Brain pericyte (primary cell): ENCODE measurements around the gene FBXW10.
"Not testable (repeated sequence)": the region's sequence is repeated elsewhere in the genome, so short reads cannot be mapped to it uniquely, and the experiment has no call there.

Experiments used
- DNase-seq: peaks from one replicate; pipeline ENCODE4 v3.0.0-alpha.2; 2012; ENCODE audit warnings: low read depth, low spot score

Gene FBXW10

GRCh38 chr17:18753829-18754409, 10.1 kb downstream of the FBXW10 start:
- DNase-seq: not testable (repeated sequence)

GRCh38 chr17:18755969-18756368, 12.1 kb downstream of the FBXW10 start:
- DNase-seq: not testable (repeated sequence)

DNA sequence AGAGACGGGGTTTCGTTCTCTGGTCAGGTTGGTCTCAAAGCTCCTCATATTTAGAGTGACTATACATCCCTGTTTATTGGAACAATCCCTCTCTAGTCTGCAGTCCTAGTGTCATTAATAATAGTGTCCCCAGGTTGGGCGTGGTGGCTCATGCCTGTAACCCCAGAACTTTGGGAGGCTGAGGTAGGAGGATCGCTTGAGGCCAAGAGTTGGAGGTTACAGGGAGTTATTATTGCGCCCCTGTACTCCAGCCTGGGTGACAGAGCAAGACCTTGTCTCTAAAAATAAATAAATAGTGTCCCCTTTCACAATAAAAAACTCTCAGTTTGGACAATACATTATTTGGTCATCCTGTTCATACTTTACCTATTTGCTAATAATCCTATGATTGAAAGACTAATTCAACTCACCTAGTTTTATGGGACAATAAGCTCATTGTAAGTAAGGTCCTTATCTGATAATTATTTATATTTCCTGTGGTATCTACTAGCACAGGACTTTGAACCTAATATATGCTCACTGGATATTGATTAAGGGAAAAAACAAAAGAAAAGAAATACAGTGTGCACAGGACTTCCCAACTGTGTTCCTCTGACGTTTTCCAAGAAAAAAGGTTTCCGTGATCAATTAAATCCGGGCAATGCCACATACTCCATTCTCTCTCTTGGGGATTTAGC, 13.7 kb downstream of the FBXW10 start:
- DNase-seq: not testable (repeated sequence)

GRCh38 chr17:18758344-18758743, 14.5 kb downstream of the FBXW10 start:
- DNase-seq: not testable (repeated sequence)

- DNase-seq: not testable (repeated sequence)
Observed at GRCh38 chr17:18760221-18760620, 16.4 kb downstream of the FBXW10 start.

DNA sequence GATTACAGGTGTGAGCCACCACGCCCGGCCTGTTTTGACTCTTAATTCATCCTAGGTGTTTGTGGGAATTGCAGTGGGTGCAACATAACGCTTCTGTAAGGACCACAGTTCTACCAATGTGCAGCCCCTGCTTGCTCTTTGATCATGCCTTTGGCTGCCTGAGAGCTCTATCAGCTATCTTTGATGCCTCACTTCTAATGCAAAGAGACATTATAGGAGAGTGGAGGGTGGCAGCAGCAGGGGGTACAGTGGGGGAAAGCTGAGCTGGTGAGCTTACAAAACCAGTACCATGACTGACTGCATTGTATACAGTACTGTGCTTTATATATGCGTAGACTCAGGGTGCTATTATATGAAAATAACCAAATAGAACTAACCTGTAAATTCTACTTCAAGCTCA, 26.7 kb downstream of the FBXW10 start:
- not testable (repeated sequence) for DNase-seq

DNA sequence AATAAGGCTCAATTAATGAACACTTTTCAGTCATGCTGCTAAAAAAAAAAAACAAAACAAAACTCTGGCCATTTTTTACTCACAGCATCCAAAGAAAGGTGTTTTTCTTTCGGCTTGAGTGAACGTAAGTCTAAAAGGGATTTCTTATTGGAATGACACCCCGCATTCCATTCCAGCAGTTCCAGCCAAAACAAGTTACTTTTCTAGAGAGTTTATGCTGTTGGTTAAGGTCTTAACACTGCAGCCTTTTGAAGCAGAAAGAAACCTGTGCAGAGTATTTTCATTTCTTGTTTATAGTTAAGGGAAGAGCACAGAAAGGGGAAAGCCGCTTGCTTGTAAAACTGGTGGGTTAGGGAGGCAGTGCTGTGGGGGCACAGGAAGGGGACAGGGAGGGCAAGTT, 27.2 kb downstream of the FBXW10 start:
- DNase-seq: not testable (repeated sequence)

- no peak for DNase-seq
Observed at GRCh38 chr17:18772471-18772870, 28.6 kb downstream of the FBXW10 start.

- peak; percentile 55 for DNase-seq
Observed at GRCh38 chr17:18780991-18781718, 37.3 kb downstream of the FBXW10 start, which contains the start of gene TVP23B. TSS of gene TVP23B (plus strand) at chr17:18781183. CDS start at chr17:18781294, 111 bp downstream.

- not testable (repeated sequence) for DNase-seq
Observed at GRCh38 chr17:18781805-18782204, 38.0 kb downstream of the FBXW10 start.

- DNase-seq: not testable (repeated sequence)
Observed at GRCh38 chr17:18785933-18786332, 42.1 kb downstream of the FBXW10 start.

DNA sequence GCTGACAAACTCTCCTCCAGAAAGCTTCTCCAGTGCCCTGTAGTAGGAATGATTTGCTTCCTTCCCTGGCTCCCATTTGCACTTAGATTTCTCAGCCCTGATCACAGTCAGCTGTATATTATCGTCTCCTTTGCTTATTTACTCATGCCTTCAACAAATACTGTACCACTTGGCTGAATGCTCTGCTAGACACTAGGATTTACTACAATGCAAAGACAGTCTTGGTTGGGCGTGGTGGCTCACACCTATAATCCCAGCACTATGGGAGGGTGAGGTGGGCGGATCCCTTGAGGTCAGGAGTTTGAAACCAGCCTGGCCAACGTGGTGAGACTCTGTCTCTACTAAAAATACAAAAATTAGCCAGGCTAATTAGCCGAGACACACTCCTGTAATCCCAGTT, 43.0 kb downstream of the FBXW10 start:
- DNase-seq: not testable (repeated sequence)

DNA sequence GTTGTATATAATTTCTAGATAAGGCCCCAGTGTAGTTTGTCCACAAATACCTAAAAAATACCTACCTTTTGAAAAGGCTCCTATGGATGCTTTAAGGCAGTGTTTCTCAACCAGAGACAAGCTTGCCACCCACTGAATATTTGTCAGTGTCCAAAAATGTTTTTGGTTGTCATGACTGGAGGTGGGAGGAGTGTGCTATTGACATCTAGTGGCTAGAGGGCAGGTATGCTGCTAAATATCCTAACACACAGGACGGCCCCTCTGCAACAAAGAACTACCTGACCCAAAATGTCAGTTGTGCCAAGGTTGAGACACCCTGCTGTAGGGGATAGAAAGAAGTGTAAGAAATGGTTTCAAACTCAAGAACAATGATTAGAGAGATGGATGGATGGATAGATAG, 47.5 kb downstream of the FBXW10 start:
- not testable (repeated sequence) for DNase-seq

DNA sequence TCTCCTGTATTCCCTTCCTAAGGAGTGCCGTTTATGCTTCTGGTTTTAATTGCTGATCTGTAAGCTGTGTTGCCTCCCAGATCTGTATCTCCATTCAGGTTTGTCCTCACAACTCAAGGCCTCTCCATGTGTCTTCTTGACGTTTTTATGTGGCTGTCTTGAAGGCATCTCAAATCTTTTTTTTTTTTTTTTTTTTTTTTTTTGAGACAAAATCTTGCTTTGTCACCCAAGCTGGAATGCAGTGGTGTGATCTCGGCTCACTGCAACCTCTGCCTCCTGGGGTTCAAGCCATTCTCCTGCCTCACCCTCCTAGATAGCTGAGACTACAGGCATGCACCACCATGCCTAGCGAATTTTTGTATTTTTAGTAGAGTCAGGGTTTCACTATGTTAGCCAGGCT, 51.0 kb downstream of the FBXW10 start:
- not testable (repeated sequence) for DNase-seq

DNA sequence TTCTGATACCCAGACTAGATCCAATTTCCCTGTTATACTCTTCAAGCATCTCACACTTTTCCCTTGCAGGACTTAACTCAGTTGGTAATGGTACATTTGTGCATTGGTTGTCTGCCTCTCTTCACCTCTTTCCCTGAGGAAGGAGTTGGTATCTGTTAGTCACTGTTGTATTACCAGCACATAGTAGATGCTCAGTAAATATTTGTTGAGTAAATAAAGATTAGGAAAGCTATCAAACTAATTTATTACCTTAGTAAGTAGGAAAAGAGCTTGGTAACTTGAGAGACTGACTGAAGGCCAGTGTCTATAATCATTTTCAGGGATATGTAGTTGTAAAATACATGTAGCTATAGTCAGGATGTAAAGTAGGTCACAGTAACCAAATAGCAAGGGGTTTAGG, 53.0 kb downstream of the FBXW10 start:
- not testable (repeated sequence) for DNase-seq

DNA sequence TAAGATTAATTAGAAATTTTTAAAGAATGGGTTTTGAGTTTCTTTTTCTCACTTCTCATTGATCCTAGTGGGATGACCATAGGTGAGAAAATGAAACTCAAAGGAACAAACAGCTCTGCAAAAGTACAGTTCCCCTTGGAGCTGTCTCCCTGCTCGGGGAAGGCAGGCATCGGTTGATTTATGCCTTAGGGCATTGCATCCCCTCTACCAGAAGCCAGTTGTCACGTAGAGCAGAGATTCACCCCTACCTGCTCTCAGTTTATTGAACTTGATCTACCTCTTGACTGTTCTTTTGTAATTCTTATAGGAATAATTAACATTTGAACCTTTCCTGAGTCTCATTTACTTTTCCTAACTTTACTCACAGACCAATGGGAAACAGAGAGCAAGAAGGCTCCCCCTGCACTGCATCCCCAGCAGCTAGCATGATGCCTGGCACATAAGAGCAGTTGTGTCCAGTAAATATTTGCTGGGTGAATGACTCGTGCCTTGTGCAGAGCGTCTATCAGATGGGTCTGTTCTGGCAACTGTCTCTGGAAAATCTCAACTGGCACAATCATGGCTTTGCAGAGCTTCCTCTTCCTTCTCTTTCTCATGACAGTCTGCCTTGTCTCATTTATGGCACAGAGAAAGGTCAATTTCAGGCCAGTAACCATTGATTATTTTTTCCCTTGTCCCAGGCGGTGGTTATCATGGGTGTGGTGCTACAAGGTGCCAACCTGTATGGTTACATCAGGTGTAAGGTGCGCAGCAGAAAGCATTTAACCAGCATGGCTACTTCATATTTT, 59.8 kb downstream of the FBXW10 start:
- DNase-seq: not testable (repeated sequence)

GRCh38 chr17:18815924-18816323, 72.1 kb downstream of the FBXW10 start:
- DNase-seq: not testable (repeated sequence)

- not testable (repeated sequence) for DNase-seq
Observed at GRCh38 chr17:18816489-18817371, 72.9 kb downstream of the FBXW10 start.

DNA sequence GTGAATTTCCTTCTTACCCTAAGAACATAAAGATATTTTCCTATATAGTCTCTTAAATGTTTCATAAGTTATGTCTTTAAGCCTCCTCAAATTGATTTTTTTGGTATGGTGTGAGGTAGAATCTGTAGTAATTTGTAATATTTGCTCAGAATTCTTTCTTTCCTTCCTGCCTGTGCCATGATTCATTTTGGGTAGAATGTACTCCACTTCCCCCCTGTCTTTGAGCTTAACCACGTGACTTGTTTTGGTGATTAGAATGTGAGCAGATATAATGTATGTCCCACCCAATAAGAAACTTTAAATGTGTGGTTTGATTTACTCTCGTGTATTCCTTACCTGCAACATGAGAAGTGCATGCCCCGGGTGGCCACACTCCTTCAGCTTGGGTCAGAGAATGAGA, 77.6 kb downstream of the FBXW10 start:
- not testable (repeated sequence) for DNase-seq

- not testable (repeated sequence) for DNase-seq
Observed at GRCh38 chr17:18827613-18828012, 83.8 kb downstream of the FBXW10 start.
